Measurements from ENCODE around the gene FSHR. TPM values are rescaled to one million over a fixed set of nuclear protein-coding genes. Genes with fewer than 3 reads are reported as not detected.

The FSHR gene
- total RNA-seq, 4 donors from 2014 or later, result not detected

DNA sequence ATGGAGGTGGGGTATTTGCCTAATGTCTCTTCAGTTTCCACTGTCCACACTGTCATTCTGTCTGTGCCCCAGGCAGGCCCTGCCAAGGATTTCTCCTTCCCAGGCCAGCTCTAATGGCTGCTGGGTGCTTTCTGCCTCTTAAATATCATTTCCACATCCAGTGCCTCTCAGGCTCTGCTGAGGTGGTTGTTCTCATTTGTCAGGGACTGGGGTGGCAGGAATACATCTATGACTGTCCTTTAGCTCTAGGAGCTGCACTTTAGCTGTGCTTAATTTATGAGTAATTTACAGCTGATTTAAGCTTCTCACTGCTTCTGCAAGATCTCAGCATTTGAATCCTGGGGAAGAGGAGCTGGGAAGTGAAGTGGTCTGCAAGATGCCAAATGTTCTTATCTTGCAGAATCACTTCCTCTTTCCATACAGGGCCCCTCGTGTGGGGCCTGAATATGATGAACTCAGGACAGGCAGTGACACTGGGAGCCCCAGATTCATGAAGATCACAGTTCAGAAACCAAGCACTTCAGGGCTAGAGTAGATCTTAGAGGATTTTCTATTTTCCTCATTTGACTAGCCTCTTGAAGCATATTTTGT lies 150.2 kb downstream of the FSHR start:
- H3K4me3 ChIP-seq (ENCODE audit: low read depth, poor library complexity, severe bottlenecking), result no peak overlapping the region
- TF ChIP-seq, protein P1, sequence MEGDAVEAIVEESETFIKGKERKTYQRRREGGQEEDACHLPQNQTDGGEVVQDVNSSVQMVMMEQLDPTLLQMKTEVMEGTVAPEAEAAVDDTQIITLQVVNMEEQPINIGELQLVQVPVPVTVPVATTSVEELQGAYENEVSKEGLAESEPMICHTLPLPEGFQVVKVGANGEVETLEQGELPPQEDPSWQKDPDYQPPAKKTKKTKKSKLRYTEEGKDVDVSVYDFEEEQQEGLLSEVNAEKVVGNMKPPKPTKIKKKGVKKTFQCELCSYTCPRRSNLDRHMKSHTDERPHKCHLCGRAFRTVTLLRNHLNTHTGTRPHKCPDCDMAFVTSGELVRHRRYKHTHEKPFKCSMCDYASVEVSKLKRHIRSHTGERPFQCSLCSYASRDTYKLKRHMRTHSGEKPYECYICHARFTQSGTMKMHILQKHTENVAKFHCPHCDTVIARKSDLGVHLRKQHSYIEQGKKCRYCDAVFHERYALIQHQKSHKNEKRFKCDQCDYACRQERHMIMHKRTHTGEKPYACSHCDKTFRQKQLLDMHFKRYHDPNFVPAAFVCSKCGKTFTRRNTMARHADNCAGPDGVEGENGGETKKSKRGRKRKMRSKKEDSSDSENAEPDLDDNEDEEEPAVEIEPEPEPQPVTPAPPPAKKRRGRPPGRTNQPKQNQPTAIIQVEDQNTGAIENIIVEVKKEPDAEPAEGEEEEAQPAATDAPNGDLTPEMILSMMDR (IDR thresholded peaks at IDR 0.05), result no peak
- no peak for TF ChIP-seq POLR2A (IDR thresholded peaks at IDR 0.05)
- intact Hi-C loops (cut with DNase I; ENCODE audit: low total_unique reads), result no loop called here
- WGBS, 2 donors, result 25 to 35% methylated on average over 1 of the region's 1 CpG
- DNase-seq (ENCODE audit: low spot score in 2 of 2), result no peak

DNA sequence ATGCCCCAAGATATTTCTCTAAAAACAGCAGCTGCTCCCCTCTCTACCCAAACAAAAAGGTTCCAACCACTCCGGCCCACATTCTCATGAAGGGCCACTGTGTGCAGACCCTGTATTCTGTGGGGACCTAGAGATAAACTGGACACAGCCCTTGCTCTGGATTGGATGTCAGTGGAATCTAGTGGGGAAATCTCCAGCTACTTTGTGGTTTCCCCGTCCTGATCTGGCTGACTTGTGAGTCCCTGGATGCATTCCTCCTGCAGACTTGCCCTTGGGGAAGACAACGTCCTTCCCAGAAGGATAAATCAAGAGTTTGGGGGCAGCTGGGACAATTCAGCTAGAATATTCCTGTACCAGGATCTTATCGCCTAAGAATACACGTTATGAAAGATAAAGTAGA lies 151.1 kb downstream of the FSHR start:
- DNase-seq (ENCODE audit: low spot score in 2 of 2), result no peak
- no peak overlapping the region for H3K4me3 ChIP-seq (ENCODE audit: low read depth, poor library complexity, severe bottlenecking)
- intact Hi-C loops (cut with DNase I; ENCODE audit: low total_unique reads), result no loop called here
- TF ChIP-seq, protein P1 (IDR thresholded peaks at IDR 0.05), result no peak
- TF ChIP-seq POLR2A (IDR thresholded peaks at IDR 0.05), result no peak
- 40 to 52% methylated on average over 5 of the region's 5 CpGs for WGBS, 2 donors

DNA sequence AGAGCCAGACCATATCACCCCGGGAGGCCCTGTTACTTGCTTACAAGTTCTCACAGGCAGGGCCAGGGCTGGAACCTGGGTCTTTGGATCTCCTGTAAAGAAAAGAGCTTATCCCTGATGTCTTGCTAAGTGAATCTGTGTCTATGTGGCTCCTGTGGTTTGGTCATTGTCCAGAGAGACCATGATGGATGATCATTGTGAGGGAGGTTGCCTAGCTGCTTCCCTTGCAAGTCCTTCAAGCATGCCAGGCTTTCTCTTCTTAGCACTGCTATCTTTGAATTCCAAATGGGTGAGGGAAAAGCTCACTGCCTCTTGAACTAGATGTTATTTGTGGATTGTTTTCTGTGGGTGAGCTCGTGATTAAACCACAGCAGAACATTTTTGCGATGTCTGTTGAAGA lies 151.6 kb downstream of the FSHR start:
- 38 to 47% methylated on average over 3 of the region's 3 CpGs for WGBS, 2 donors
- intact Hi-C loops (cut with DNase I; ENCODE audit: low total_unique reads), result no loop called here
- TF ChIP-seq POLR2A (IDR thresholded peaks at IDR 0.05), result no peak
- TF ChIP-seq, protein P1 (IDR thresholded peaks at IDR 0.05), result no peak
- no peak for DNase-seq (ENCODE audit: low spot score in 2 of 2)
- H3K4me3 ChIP-seq (ENCODE audit: low read depth, poor library complexity, severe bottlenecking), result no peak overlapping the region

DNA sequence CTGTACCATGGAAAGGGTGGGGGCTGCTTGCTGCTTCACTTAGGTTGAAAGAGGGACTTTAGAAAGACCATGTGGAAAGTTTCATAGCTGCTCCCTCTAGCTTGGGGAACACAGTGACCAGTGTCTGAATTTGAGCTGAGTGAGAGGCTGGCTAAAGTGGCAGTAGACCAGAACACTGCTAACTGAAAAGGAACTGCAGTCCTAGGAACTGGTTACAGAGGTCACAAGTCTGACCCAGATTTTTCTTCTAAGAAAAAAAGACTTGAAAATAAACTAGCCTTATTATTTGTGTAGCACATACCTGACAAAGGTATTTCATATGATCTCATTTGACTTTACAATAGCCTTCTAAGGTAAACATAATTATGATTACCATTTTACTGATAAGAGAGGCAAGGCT lies 153.6 kb downstream of the FSHR start:
- intact Hi-C loops (cut with DNase I; ENCODE audit: low total_unique reads), result no loop called here
- DNase-seq (ENCODE audit: low spot score in 2 of 2), result no peak
- no peak for TF ChIP-seq POLR2A (IDR thresholded peaks at IDR 0.05)
- TF ChIP-seq, protein P1 (IDR thresholded peaks at IDR 0.05), result no peak
- H3K4me3 ChIP-seq (ENCODE audit: low read depth, poor library complexity, severe bottlenecking), result no peak overlapping the region

DNA sequence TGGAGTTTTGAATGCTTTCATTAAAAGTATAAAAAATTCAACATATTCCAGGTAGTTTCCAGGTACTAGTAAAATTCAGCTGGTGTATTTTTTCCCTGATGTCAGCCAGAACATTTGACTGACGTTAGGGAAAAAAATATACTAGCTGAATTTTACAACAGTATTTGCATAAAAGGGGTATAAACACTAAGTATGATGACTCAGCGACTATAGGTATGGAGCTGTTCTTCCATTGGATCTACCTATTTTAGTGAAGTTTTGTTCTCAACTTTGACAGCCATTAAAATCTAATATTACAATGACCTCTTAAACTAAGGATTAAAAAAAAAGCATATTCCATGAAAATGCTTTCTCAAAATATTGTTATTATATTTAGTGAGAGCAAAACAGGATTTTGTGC lies 155.9 kb downstream of the FSHR start:
- DNase-seq (ENCODE audit: low spot score in 2 of 2), result no peak
- H3K4me3 ChIP-seq (ENCODE audit: low read depth, poor library complexity, severe bottlenecking), result no peak overlapping the region
- 73 to 80% methylated on average over 2 of the region's 2 CpGs for WGBS, 2 donors
- TF ChIP-seq, protein P1 (IDR thresholded peaks at IDR 0.05), result no peak
- TF ChIP-seq POLR2A (IDR thresholded peaks at IDR 0.05), result no peak
- intact Hi-C loops (cut with DNase I; ENCODE audit: low total_unique reads), result no loop called here

DNA sequence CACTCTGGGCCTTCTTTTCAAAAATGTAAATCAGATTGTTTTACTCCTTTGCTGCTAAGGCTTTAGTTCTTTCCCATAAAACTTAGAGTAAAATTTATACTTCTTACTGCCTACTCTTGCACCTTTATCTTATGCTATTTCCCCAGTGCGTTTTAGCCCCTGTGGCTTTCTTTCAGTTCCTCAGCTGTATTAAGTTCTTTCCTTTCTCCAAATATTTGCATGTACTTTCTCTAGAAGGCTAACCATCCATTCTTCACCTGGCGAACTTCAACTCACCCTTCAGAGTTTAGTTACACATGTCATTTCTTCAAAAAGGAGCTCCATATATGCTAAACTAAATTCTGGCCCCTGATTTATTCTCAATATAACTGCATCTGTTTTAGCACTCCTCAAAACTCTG lies 160.7 kb downstream of the FSHR start:
- intact Hi-C loops (cut with DNase I; ENCODE audit: low total_unique reads), result no loop called here
- 84 to 93% methylated on average over 2 of the region's 2 CpGs for WGBS, 2 donors
- TF ChIP-seq, protein P1 (IDR thresholded peaks at IDR 0.05), result no peak
- TF ChIP-seq POLR2A (IDR thresholded peaks at IDR 0.05), result no peak
- no peak for DNase-seq (ENCODE audit: low spot score in 2 of 2)
- H3K4me3 ChIP-seq (ENCODE audit: low read depth, poor library complexity, severe bottlenecking), result no peak overlapping the region

Measured in lower leg skin (tissue), 4 donors.